ENCODE results near the gene SLX4IP.
"Not testable (repeated sequence)": the region's sequence is repeated elsewhere in the genome, so short reads cannot be mapped to it uniquely, and the experiment has no call there.

Gene SLX4IP

DNA sequence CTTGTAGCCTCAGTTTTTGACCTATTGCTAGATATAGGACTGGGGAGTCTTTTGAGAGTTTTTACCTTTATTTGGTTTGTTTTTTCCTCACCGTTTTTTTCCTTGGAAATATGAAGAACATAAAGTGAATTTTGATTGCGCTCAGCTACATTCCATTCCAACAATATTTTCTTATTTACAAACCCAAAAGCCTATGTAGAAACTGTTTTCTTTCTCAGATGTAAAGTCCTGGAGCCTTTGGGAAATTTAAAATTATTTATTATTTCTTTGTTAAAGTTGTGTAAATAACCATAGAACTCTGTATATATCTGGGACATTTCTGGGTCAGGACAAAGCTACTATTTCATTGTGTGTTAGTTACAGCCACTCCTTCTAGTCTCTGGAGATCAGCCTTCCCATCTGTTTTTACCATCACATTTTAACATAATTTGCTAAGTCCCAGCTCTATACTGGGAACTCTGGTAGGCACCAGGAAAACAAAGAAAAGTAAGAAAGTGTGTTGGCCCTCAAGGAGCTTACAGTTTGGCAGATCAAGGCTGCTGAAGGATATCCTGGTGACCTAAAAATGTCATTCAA is 169.8 kb downstream of the SLX4IP start:
- no peak for DNase-seq (ENCODE audit: low read depth)

DNA sequence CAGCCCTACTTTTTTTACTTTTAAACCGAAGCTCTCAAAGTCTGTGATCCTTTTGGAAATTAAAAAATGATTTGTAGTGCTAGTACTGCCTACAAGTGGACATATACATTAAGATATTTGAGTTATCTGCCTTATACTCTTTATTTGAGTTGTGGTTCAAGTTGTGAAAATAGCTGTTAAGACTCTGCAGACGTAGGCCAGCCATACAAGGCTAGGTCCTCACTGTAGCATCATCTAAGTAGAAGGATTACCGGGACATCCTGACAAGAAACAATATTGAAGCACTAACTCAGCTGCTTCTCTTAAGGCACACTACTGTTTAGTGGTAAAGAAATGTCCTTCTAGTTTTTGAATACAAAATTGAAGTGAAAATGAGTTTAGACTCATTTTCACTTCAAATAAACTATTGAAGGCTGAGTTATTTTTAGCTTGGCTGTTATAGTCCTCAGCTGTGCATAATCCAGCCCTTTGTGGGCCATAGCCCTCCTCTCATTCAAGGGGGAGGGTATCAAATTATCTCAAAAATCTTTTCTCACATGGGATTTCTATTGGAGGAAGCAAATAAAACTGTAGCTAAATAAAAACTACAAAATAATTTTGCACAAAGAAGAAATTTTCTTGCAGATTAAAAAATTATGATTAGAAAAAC is 170.6 kb downstream of the SLX4IP start:
- no peak for DNase-seq (ENCODE audit: low read depth)

DNA sequence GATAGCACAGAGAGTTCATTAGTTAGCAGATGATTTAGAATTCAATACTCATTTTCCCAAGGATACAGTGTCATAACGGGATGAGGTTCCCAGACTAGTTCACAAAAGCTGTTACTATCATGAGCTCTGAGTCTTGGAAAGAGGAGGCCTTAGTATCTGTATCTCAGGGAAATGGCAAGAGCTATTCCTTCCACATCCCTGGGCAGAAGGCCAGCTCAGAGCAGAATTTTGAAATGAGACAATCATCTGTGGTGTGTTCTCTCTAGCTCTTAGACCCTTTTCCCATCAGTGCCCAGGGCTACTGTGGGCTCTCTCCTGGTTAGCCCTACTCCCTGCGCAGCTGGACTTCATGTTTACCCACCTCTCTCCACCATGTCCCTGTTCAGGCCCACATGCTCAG is 174.2 kb downstream of the SLX4IP start:
- DNase-seq (ENCODE audit: low read depth) = no peak

DNA sequence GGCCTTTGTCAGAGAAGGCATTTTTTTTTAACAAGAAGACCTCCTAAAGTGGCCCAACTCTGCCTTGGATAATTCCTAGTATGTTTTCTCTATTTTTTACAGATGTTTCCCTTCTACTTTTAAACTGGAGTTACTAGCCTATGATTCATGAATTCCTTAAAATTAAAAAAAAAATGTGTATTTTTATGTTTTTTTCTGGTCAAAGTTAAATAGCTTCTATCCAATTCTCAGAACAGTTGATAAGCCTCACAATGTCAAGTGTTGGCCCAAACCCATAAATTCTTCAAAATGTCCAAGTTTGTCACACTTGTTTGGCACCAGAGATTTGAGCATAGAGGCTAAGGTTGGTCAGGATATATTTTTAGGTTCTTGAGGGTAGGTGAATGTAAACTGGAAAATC is 174.7 kb downstream of the SLX4IP start:
- DNase-seq (ENCODE audit: low read depth) = no peak

DNA sequence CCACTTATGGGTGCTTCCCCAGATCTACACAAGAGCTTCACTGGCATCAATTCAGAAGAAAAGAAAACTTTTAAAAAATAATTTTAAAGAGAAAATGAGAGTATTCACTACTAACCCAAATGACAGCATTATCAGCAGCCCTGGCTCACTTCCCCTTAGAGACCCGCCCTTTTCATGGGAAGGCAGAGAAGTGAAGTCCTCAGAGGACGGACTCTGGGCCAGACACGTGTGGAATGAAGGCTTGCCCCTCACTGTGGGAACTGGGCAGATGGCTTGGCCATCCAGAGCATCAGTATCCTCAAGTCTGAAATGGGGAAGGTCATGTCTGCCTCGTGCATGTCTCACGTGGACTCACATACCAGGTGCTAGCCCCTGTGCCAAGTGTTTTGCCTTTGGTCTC is 175.1 kb downstream of the SLX4IP start:
- no peak for DNase-seq (ENCODE audit: low read depth)

DNA sequence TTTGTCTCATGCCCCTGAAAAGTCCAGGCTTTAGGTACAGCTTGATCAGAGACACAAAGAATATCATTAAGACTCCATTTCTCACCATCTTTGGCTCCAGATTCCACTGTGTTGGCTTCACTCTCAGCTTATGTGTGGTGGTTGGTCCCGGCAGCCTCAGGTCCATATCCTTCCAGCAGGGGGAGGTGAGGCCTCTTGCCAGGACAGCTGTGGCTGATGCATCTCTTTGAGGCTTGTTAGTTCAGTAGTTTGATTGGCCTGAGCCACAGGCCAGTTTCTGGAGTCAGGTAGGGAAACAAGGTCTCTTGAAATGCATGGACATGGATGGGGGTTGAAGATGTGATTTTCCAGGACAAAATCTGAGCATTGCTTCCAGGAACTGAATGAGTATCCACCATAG is 176.3 kb downstream of the SLX4IP start:
- no peak for DNase-seq (ENCODE audit: low read depth)

DNA sequence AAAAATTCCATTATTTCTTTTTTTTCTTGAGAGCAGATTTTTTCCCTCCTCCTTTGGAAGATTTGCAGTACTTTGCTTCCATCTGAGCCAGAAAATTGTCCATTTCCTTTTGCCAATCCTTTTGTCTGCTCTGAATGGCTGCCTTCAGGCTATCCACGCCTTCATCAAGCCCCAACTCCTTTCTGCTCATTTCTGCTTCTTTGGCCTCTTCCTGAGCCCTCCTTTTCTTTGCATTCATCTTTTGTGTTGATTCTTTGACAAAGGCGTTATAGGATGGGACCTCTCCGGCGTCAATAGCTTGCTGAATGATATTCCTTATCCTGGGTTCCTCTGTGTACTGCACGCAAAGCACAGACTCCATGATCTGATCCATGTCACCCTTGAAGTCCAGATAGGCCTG is 178.3 kb downstream of the SLX4IP start:
- not testable (repeated sequence) for DNase-seq (ENCODE audit: low read depth)

DNA sequence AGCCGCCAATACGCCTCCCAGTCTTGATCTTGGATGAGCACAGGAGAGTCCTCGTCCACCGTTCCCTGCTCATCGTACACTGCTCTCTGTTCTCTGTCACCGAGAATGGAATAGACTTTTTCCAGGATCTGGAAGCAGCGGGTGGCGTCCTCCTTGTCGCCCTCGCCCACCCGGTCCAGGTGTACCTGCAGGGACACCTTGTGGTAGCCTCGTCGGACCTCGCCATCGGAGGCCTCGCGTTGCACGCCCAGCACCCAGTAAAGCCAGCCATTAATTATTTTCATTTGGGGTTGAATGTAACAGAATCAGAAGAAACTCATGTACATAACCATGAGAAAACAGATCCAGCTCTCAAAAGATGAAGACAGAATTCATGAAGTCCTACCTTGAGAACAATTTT is 178.8 kb downstream of the SLX4IP start:
- DNase-seq (ENCODE audit: low read depth) = no peak

DNA sequence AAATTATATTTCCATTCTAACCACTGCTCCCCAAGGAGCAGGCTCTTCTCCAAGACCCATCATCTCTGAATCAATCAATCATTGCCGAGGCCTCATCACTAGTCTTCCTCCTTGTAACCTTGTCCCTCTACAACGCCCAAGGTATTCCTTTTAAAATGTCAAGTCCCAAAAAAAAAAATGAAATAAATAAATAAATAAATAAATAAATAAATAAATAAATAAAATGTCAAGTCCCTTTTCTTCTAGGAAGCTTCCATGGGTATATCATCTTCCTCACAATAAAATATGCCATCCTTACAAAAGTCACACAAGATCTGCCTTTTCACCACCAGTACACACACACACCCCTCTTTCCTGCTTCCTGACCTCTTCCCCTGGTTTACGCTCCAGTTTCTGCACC is 181.1 kb downstream of the SLX4IP start:
- DNase-seq (ENCODE audit: low read depth) = no peak

DNA sequence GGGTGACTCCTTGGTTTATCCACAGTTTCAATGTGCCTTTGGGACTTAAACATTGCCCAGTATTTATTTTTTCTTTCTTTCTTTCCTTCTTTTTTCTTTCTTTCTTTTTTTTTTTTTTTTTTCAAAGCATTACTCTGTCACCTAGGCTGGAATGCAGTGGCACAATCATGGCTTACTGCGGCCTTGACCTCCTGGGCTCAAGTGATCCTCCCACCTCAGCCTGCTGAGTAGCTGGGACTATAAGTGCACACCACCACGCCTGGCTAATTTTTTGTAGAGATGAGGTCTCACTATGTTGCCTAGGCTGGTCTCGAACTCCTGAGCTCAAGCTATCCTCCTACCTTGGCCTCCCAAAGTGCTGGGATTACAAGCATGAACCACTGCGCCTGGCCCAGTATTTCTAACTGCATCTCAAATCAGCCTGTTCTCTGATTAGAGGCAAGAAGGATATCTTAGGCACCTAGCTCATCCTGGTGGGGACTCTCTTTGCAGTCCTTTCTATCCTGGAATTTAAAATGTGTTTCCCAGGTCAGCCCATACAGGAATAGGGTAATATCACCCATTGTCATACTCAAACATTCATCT is 182.5 kb downstream of the SLX4IP start:
- not testable (repeated sequence) for DNase-seq (ENCODE audit: low read depth)

DNA sequence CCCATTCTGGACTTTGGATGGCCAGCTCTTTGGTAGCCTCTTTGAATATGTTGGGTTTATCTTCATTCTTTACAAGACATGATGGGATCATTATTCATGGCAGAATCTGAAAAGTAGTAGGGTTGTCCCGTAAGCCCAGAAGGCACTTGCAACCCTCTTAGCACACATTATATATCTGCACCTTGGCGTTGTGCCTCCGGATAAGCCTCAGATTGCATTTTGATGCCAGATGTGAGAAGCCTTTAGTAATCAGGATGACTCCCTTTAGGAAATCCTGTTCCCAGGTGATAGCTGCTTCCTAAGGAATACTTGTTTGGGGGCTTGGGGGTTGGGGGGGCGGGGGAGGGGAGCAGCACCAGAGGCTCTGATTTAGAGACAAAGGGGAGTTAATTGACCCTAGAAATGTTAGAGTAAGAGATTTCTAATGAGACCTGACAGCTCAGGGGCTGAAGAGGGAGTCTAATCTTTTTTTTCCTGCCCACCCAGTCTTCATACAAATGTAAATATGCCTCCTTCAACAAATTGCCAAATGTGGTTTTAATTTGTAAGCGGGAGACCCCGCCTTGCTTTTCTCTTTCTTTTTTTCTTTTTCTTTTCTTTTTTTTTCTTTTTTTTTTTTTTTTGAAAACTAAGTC is 183.6 kb downstream of the SLX4IP start:
- DNase-seq (ENCODE audit: low read depth) = no peak

DNA sequence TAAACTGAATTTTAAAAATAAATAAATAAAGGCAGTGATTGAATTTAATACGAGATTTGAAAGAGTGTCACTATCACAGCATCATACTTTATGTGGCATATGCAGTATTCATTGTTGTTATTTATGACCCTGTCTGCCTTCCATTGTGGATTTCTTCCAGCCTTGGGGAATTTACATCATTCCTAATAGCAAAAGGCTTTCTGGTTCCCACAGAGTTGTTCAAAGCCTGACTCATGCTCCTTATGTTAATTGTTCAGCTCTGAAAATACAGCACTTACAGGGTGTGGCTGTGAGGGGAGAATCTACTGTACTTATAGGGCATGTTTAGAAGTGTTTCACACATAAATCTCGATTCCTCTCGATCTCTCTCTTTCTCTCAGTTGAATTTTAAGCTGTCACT is 184.3 kb downstream of the SLX4IP start:
- DNase-seq (ENCODE audit: low read depth) = no peak

DNA sequence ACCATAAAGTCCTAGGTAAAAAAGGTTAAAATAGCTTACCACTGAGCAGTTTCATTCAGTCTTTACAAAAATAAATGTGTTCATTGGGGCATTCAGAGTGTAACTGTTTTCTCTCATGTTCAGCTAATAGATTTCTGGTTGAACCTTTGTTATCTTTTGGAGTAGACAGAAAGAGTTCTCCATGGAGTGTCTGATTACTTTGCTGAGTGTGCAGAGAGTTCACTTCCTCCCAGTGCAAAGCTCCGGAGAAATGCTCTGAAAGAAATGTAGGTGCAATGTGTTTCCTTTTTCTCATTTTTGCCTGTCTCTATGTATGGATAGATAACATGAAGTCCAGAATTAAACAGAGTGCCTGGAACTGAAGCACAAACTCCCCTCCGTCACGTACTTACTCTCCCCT is 186.0 kb downstream of the SLX4IP start:
- no peak for DNase-seq (ENCODE audit: low read depth)

DNA sequence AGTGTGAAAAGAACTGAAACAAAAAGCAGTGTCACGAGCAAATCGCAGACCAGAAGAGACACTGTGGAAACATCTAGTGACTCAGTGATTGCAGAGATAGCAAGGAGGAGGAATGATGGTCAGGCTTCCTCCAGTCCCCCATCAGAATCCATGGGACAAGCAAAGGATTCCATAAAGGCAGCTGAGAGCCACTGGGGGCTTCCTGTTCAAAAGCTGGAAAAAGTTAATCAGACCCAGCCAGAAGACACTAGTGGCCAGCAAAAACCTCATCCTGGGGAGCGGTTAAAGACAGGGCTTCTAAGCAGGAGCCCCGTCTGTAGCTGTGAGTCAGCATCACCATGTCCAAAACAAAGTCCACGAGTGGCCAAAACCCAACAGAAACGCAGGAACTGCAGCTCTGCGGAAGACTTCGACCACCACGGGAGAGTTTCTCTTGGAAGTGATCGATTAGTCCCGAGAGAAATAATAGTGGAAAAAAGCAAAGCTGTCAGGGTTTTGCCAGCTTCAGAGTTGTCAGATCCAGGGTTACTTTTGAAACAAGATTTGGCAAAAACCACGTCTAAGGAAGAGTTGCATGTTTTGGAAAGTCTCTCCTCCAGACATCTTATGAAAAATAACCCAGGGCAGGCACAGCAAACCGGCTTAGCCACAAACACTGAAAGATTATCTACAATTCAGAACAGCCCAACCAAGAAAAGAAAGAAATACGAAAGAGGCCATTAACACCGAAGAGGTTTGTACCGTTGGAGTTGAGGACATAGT is 187.7 kb downstream of the SLX4IP start:
- DNase-seq (ENCODE audit: low read depth) = no peak

DNA sequence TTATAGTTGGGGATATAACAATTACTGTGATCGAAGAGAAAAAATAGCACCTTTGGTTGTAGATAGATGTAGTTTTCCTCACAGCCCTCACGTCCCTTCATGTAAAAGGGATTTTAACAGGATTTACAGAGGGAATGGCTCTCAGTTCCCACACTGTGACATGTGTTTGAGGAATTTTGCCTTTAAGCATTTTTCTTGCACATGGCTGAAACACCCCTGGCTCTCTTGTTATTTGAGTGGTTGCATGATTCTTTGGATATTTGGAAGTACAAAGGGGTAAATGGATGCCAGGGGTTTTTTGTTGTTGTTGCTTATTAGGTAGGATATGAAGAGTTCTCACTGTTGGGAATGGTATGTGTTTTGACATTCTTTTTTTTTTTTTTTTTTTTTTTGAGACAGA is 190.5 kb downstream of the SLX4IP start:
- DNase-seq (ENCODE audit: low read depth) = no peak

DNA sequence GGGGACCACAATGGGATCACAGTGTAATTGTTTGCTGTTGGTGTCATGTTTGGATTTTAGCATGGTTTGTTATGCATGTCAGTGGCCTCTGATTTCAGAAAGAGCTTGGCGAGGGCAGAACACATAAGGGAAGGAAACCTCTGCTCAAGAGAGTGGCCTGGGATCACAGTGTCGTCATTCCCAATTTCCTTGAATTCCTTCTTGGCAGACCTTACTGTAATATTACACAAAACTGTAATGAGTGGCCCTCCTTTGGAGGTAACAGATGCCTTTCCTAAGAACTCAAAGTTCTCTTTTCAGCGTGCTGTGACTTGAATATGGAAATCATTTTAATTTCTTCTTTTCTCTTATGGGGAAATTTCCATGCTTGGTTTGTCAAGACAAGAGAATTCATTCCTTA is 191.8 kb downstream of the SLX4IP start:
- no peak for DNase-seq (ENCODE audit: low read depth)

DNA sequence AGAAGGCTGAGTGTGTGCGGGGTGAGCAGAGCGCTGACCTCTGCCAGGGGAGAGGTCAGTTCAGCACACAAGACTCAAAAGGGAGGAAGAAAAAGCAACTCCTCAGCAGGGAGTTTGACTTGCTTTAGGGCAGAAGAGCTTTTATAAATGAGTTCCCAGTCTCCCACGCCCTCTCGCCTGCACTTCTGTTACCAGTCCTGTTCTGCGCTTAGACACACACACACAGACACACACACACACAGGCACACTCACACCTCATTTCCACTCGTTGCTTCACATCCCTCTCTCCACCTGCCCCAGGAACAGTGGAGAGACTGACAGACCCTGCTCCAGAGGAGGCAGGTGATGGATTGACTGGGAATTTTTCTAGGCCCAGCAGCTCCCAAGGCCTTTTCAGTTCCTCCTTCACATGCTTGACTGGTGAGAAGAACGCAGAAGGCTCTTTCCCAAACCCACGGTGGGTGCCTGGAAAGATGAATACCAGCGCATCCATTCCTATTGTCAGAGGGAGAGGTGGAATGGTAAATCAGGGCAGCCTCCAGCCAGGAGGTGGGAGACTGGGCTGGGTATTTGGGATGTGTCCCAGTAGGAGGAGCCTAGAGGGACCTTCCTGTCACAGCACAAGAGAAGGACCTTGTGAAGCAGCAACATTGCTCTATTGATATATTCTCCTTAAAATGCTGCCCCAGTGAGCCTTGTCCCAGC is 195.0 kb downstream of the SLX4IP start:
- no peak for DNase-seq (ENCODE audit: low read depth)

DNA sequence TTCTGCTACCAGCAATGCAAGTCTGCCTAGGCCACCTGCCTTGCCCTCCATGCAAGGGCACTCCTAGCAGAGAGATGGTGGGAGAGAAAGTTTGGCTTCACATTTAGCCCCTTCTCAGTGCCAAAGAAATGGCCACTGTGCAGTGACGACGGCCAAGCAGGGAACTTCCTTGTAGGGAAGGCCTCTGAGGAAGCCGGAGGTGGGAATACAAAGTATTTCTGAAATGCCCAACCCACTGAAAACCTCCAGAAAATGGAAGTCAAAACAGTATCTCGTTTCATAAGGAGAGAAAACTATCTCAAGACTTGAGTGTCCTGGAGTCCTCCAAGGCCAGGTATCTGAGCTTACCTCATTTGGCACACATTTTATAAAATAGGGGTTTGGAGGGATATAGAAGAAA is 196.0 kb downstream of the SLX4IP start:
- DNase-seq (ENCODE audit: low read depth) = no peak

DNA sequence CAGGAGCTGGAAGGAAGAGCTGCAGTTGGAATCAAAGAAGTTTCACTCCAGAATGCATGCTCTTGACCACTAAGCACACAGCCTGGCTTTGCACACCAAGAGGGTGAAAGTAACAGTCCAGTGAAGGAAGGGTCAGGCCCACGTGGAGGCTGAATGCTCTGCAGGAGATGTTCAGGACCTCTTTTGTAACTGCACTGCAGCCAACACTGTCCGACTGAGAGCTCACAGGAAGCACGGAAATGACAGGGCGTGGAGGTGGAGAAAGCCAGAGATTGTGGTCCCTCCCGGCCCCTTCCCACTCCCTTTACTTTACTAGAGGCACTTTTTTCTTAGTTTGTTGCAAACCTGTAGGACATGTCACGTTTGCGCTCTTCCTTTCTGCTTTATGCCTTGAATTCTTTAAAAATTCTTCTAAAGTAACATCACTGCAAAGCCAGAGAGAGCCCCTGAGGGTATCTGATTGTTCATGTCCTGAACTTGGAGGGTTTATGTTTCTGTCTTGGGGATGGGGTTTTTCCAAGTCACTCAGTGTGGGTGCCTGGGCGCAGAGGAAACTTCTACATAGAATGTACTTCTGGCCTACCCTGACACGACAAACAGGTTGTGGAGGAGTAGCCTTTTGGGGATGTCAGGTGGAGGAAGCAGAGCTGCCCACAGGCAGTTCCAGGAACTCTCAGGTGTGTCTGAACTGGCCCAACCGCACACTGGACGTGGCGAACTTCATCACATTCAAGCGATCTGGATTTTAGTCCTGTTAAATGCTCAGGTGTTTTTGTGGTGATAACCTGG is 197.8 kb downstream of the SLX4IP start:
- DNase-seq (ENCODE audit: low read depth) = no peak

DNA sequence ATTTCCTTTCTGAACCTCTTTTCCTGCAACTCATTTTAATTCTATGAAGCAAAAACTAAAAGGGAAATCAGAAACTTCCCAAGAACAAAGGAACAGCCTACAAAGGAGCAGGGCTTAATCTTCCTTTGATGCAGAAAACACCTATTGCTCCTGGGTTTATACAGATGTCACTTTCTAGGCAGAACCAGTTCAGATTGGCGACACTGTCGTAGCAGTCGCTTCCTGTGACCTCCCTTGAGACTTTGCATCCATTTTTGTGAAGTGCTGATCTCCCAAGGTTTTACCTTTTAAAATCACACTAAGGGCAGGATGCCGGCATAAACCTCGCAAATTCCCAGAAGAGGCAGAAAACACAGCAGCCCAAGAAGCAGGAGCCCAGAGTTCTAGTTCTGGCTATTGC is 198.6 kb downstream of the SLX4IP start:
- no peak for DNase-seq (ENCODE audit: low read depth)

DNA sequence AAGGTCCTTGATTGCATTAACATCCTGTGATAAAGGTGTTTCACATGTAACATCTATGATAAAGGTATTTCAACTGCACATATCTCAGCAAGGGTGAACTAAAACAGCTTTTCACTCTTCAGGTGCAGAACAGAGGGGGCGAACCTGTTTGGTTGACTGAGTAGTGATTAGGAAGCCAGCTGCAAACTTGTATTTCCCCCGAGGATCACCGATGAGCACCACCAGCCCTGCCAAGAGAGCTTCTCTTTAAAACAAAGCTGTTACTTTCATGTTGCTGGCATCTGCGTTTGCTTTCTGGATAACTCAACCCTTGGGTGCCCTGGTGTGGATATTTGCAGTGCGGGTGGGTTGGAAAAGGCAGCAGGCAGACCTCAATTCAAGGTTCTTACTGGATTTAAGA is 199.1 kb downstream of the SLX4IP start:
- DNase-seq (ENCODE audit: low read depth) = no peak

Data from activated gamma-delta T cell treated with anti-CD3 and anti-CD28 coated beads, Interleukin-2, amount 50 U/mL, for 16 hours (primary cell).